Spleen (tissue), 7 donors: Measurements from ENCODE around the gene SRPK1.

ENCODE experiments used
- CTCF ChIP-seq, 11 experiments: fragments of 200-600 bp in 7 of 11; fragments of 450-650 bp in 4 of 11; sonication (generic) in 4 of 11; IDR thresholded peaks in 8 of 11; conservative IDR thresholded peaks in 3 of 11; 1 replicate in 7 of 11; 2 replicates in 4 of 11; pipeline versions ENCODE4 v1.4.0 to v1.8.0; 2016 to 2021; ENCODE audit warnings: antibody characterized with exemption in 11 of 11, inconsistent platforms in 4 of 11, mild to moderate bottlenecking in 1 of 11
- POLR2A ChIP-seq, 3 donors: fragments of 450-650 bp; IDR thresholded peaks; one replicate each; pipeline ENCODE4 v1.5.1; 2017; ENCODE audit warnings: antibody characterized with exemption in 3 of 3, mild to moderate bottlenecking in 1 of 3
- donor health status: DM: no; HTN: no; CAD: no; lungs with moderate emphysema.
- donor health status: DM: no; HTN: no; CAD: no.
- donor health status: DM: no; HTN: no; CAD: no.

- no peak for TF ChIP-seq POLR2A (IDR thresholded peaks at IDR 0.05)
- TF ChIP-seq CTCF (IDR thresholded peaks at IDR 0.05 in 8 of 11, conservative IDR thresholded peaks at IDR 0.05 in 3 of 11) = no peak
Measured at GRCh38 chr6:35786810-35787209, 134.1 kb downstream of the SRPK1 start.
